T follicular helper cell (primary cell): ENCODE measurements around the gene TM7SF3.
A peak's percentile ranks its signal among the peaks of the same experiment; 100 is the strongest.
"Not testable (repeated sequence)": the region's sequence is repeated elsewhere in the genome, so short reads cannot be mapped to it uniquely, and the experiment has no call there.

Source experiments
- DNase-seq: peaks from one replicate; pipeline ENCODE4 v3.0.0-alpha.2; 2020; ENCODE audit warnings: low read depth

Gene TM7SF3

DNA sequence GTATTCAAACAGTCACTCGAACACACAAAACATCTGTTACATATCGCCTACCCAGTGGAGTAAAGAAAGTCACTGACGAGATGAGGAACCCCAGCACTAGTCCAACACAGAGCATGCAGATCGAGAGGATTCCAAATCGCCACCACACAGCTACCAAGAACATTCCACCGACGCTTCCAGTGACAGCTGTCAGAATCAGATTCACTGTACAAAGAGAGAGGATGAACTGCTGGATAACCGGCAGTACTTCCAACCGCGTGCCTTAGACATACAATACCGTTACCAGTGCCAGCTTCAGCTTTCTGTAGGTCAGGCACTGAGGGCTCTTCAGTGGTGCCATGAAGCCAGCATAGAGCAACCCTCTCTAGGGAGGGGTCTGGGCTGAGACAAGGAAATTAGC lies 34.5 kb downstream of the TM7SF3 start:
- DNase-seq = no peak

DNA sequence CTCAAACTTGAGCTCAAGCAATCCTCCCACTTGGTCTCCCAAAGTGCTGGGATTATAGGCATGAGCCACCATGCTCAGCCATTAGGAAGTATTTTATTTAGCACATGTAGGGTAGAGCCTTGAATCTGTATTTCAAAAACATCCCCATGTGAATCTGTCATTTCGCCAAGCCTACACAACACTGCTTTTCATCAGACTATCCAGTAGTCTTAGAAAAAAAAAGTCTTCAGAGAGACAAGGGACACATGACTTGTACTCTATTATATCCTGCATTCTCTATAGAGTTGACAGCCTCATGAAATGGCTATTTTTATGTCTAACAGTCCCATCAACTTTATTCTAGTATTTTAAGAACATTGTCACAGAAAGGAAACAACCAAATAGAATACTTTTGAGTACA lies 35.4 kb downstream of the TM7SF3 start:
- no peak for DNase-seq

- no peak for DNase-seq
Measured at GRCh38 chr12:26976687-26977086, 37.5 kb downstream of the TM7SF3 start.

DNA sequence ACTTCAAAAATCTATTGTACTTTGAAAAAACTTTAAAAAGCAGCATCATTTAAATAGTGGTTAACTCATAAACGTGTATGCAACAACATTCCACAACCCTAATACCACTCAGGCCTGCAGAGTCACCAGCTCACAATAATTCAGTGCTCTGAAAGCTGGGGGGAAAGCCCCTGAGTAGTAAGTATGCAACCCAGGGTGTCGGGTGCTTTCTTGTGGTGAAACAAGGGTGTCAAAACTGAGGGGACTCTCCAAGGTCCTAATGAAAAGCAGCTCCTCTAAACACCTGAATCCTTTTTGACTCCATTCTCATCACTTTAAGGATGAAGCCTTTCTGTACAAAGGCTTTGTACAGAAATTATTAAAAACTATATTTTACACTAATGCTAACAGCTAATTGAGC lies 42.2 kb downstream of the TM7SF3 start:
- DNase-seq = peak; percentile 48

DNA sequence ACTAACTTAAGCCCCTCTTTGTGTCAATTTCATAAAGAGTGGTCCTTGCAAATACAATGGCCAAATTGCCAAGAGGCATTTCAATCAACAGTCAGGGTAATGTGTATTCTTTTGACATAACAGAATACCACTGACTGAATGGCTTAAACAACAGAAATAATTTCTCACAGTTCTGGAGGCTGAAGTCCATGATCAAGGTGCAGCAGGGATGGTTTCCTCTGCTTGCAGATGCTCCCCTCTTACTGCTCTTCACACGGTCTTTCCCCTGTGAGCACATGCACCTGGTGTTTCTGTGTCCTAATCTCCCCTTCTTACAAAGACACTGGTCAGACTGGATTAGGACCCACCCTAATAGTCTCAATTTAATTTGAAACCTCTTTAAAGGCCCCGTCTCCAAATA lies 44.0 kb downstream of the TM7SF3 start:
- DNase-seq = no peak

DNA sequence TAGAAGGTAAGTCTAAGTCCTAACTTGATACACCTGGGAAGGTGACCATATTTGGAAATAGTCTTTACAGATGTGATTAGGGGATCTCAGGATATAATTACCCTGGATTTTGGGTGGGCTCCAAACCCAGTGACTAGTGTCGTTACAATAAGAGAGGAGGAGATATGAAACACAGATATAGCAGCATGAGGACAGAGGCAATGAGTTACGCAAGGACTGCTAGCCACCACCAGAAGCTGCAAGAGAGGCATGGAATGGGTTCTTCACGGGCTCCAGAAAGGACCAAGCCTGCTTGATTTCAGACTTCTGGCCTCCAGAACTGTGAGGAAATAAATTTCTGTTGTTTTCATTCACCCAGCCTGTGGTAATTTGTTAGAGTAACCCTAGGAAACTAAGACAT lies 47.3 kb downstream of the TM7SF3 start:
- no peak for DNase-seq

GRCh38 chr12:26963413-26963812 lies 50.8 kb downstream of the TM7SF3 start:
- DNase-seq = no peak

DNA sequence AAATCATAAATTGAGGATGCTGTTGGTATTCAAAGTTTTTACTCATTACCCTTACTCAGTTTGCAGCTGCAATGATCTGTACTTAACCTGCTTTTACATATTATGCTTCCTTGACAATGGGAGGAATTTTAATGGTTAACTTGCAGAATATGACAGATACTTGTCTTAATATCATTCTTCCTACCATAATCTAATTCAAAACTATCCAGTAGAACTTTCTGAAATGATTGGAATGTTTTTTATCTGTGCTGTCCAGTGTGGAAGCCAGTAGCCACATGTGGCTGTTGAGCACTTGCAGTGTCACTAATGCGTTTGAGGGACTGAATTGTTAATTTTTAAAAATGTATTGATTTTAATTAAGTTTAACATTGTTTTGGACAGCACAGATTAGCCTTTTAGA lies 52.4 kb downstream of the TM7SF3 start:
- no peak for DNase-seq

DNA sequence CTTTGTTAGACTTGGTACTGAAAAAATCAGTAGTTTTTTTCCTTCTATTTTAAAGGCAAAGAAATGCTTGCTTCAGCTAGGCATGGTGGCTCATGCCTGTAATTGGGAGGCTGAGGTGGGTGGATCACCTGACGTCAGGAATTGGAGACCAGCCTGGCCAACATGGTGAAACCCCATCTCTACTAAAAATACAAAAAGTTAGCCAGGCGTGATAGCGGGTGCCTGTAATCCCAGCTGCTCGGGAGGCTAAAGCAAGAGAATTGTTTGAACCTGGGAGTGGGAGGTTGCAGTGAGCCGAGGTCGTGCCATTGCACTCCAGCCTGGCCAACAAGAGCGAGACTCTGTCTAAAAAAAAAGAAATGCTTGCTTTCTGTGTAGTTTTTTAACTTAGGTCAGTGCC lies 52.8 kb downstream of the TM7SF3 start:
- not testable (repeated sequence) for DNase-seq

- no peak for DNase-seq
Measured at GRCh38 chr12:26954027-26954426, 60.2 kb downstream of the TM7SF3 start.

GRCh38 chr12:26953447-26953846 lies 60.7 kb downstream of the TM7SF3 start:
- DNase-seq = no peak

GRCh38 chr12:26948309-26948708 lies 65.9 kb downstream of the TM7SF3 start:
- no peak for DNase-seq

DNA sequence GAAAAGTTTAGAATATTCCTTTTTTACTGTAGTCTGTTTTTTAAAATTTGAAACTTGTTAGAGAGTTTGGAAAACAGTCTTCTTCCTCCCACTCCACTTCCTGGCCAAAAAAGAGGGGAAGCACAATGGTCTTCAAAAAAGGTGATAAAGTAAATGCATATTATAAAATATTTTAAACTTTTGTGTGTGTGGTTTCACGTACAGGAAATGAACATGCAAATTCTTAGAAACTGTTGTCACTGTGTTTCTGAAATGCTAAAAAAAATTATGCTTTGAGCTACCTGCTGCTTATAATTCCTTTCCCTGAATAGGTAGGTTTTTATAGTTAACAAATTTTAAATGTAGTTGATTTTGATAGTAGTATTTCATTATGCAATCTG lies 73.0 kb downstream of the TM7SF3 start:
- no peak for DNase-seq

DNA sequence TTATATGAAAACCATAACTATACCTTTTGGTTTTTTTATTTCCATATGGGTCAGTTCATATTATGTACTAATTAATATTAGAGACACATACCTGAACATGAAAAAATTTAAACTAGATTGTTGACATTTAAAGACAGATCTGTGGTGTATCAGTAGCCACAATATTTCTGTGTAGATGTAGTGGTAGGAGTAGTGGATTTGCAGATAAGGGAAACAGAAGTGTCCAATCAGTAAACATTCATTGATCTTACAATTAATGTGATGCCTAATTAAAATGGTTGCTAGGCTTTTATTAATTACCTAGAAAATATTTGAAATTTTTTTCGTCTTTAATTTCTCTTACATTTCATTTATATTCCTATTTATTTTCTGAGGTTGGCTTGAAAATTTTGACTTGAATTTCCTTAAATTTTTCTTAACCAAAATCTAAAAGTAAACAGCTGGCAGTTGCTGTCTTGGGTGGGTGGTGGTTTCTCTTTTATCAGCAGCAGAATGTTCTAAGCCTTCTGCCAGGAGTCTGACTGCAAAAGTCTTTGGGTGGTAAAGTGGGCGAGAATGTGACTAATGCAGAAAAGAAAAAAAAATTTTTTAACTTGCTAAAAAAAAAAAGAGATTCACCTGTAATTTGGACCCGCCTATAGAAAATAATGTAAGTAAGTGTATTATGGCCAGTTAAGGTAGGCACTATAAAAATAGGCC lies 73.5 kb downstream of the TM7SF3 start:
- DNase-seq = peak; percentile 8

- DNase-seq = no peak
Measured at GRCh38 chr12:26939953-26940352, 74.2 kb downstream of the TM7SF3 start.

DNA sequence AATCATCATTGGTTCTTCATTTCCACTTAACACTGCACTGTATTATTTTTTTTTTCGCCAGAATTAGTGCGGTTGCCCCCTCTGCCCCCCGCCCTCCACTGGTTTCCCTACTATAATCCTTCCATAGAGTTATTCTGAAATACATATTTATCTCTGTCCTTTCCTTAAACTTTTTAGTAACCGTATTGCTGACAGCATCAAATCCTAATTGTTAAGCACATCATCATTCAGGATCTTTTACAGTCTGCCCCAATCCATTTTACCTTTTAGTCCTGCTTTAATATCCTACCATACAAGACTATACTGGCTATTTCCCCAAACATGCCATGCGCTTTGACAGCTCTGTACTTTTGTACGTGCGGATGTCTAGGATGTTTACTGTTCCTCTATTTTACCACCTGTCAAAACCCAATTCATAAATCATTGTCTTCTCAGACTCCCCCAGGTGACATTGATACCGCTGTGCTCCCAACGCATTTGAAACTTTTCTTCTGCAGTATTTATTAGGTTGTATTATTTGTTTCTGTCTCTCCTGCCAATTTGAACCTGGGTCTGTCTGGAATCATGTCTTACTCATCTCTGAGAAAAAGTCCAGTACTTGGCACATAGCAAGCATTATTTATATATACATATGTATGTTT lies 74.9 kb downstream of the TM7SF3 start:
- no peak for DNase-seq

DNA sequence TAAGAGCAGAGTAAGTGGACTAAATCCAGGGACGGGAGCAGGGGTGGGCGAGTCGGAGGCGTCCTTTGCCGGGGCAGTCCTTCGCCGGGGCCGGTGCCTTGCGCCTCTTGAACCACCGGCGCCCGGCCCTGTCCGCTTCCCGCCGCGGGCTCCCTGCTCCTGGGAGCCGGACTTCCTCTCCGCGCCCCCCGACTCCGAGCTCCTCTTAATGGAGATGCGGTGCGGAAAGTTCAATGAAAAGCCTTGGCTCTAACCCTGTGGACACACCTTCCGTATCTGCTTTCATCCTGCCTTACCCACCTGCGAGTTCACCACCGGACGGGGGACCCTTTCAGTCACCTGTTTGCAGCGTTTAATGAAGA lies 75.5 kb downstream of the TM7SF3 start:
- DNase-seq = peak; percentile 7

DNA sequence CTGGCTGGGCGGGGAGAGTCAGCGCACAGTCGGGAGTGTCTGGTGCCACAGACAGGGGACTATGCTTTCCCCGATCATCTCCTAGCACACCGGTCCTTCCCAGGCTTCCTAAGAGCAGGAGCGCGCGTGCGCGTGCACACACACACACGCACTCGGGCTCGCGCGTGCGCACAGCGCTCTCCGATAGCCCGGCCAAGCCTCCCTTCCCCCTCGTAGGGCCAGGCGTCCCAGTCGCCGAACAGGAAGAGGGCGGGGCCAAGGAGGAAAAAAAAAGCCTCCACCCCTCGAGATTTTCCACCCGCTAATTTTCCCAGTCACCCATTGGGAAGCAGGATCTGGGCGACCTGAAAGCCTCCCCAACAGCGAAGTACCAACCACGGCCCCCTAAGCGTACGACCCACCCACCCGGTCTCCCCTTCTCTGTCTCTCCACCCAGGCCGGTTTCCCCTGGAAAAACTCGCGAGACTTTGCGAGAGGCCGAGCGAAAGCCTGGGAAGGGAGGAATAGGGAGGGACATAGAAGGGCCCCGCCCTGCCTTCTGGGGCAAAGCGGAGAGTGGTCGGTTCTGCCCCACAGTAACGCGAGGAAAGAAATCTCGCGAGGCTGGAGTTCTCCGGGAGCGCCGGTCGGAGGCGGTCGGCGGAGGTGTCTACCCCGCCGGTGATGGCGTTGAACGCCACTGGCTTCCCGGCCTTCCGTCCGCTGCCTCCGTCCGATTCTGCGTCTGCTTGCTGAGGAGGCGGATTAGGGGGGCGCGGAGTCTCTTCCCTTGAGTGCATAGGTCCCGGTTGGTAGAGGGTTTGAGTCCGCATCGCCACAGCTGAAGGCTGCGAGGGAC lies 76.1 kb downstream of the TM7SF3 start, which contains the start of the genes FGFR1OP2 and INTS13:
Gene FGFR1OP2, plus strand, starts transcription at position 608 of the 838 bp plus-strand sequence. CDS start 15,689 bp downstream, outside the sequence.
Gene INTS13, minus strand, starts transcription at position 119 of the 838 bp plus-strand sequence. CDS start 1,178 bp downstream, outside the sequence.
- DNase-seq = peak; percentile 96

DNA sequence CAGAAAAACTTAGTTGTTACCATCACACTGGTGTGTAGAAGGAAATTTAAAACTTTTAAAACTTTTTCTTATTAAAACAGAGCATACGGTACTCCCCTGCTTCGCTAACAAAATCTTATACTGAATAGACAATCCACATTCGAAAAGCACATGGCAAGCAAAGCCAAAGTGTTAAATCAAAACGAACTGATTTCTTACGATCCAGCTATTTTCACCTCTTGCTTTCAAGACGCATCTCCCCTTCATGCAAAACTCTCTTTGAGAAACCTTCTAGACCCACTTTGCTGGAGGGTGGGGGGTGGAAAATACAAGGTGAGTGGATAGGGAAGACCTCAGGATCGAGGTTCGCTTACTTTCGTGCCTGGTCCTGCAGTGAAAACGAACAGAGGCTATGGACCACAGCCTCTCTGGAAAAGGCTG lies 76.7 kb downstream of the TM7SF3 start:
- no peak for DNase-seq

- no peak for DNase-seq
Measured at GRCh38 chr12:26936559-26937442, 77.4 kb downstream of the TM7SF3 start.

DNA sequence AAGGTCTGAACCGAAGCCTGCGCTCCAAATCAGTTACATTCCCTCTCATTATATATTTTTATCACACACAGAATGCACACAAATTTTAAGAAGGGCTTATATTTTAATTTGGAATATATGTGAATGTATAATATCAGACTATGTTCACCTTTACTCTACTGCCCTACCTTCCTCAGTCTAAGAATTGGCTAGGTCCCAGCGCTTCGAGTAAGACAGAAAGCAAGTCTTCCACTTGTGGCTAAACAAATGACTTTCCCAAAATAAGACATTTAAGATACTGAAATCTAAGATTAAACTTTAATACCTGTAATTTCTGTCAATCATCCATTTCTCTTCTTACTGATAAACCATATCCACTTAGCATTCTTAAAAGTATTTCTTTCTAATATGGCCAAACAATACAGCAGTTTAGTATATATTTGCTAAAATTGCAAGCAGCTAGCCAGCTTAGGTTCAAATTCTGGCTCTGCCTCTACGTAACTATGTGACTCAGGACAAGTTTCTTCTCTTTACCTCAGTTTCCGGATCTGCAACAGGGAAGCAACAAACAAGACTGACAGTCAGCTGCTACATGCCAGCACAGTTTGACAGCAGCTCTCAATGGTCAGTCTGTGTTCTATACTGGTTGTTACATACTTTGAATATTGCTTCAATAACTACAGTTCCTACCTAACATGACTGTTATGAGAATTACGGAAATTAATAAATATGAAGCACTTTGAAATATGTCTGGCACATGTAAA lies 78.4 kb downstream of the TM7SF3 start:
- no peak for DNase-seq
